Endothelial cell of umbilical vein (primary cell): Measurements from ENCODE around the gene MAFB. TPM values are rescaled to one million over a fixed set of nuclear protein-coding genes. Genes with fewer than 3 reads are reported as not detected.

Experiments used
- BruUV-seq: library from RNA; stranded (reverse); fragments of 400-500 nt; replicated peaks from 2 replicates; lab custom pipeline; 2021; lab: Mats Ljungman, UMichigan
- CTCF ChIA-PET: fragments of 300-600, 350-600 bp; sonication (Branson Sonifier 250); formaldehyde crosslinking; loops from one replicate; lab custom pipeline; 2021; ENCODE audit warnings: antibody characterized with exemption, inconsistent platforms; lab: Charles Lee
- POLR2A ChIA-PET: fragments of 300-600, 350-600 bp; sonication (Branson Sonifier 250); formaldehyde crosslinking; loops from one replicate; lab custom pipeline; 2021; ENCODE audit warnings: antibody characterized with exemption, inconsistent platforms; lab: Charles Lee
- DNase-seq: peaks from one replicate; pipeline ENCODE4 v3.0.0-alpha.2; 2011; ENCODE audit warnings: low read depth, low spot score
- FAIRE-seq: peaks from 2 replicates; lab custom pipeline; 2011; peaks lifted over from hg19 to GRCh38; lab: Jason Lieb, UNC
- H2AFZ ChIP-seq: 2 replicates; pipeline ENCODE4 v1.6.0; 2012; ENCODE audit warnings: low read depth, low read length, control low read depth, inconsistent platforms
- H3K27ac ChIP-seq: 2 replicates; pipeline ENCODE4 v1.5.1; 2011; ENCODE audit warnings: low read depth, mild to moderate bottlenecking, control low read depth, low read length, moderate library complexity; ENCODE audit not compliant: insufficient read depth
- H3K27me3 ChIP-seq, 2 experiments: 2 replicates each; pipeline versions ENCODE4 v1.6.0 to v1.6.1; 2011; ENCODE audit warnings: low read length in 2 of 2, mixed read lengths in 1 of 2; ENCODE audit not compliant: control insufficient read depth in 2 of 2, insufficient read depth in 2 of 2
- H3K36me3 ChIP-seq, 2 experiments: 2 replicates in 1 of 2; 3 replicates in 1 of 2; pipeline ENCODE4 v1.5.1; 2011; ENCODE audit warnings: low read length in 2 of 2, mild to moderate bottlenecking in 1 of 2, moderate library complexity in 1 of 2; ENCODE audit not compliant: control insufficient read depth in 2 of 2, insufficient read depth in 2 of 2; ENCODE audit errors: extremely low read depth in 1 of 2
- H3K4me1 ChIP-seq: 3 replicates; pipeline ENCODE4 v1.5.1; 2011; ENCODE audit warnings: mild to moderate bottlenecking, low read length; ENCODE audit not compliant: control insufficient read depth, insufficient read depth; ENCODE audit errors: extremely low read depth
- H3K4me2 ChIP-seq: 2 replicates; pipeline ENCODE4 v1.6.1; 2011; ENCODE audit warnings: low read length, control low read depth, mixed read lengths; ENCODE audit not compliant: insufficient read depth
- H3K4me3 ChIP-seq, 3 experiments: fragments of 200-600 bp in 1 of 3; sonication (generic), shearing (Covaris generic) in 1 of 3; replicated peaks in 1 of 3; 2 replicates each; pipeline ENCODE4 v1.5.1; 2011 to 2016; ENCODE audit warnings: control low read depth in 3 of 3, low read length in 3 of 3, mild to moderate bottlenecking in 2 of 3, inconsistent platforms in 1 of 3, low read depth in 1 of 3, moderate library complexity in 1 of 3; ENCODE audit not compliant: insufficient read depth in 1 of 3
- H3K79me2 ChIP-seq: 2 replicates; pipeline ENCODE4 v1.6.0; 2012; ENCODE audit warnings: low read length, inconsistent platforms; ENCODE audit not compliant: control insufficient read depth, insufficient read depth
- H3K9ac ChIP-seq: replicated peaks from 2 replicates; pipeline ENCODE3; 2011; ENCODE audit warnings: low read length, control low read depth; ENCODE audit not compliant: insufficient read depth; ENCODE audit errors: extremely low read depth
- H3K9me1 ChIP-seq: replicated peaks from 3 replicates; pipeline ENCODE4 v1.6.0; 2011; ENCODE audit warnings: mild to moderate bottlenecking, low read length; ENCODE audit not compliant: control insufficient read depth, insufficient read depth; ENCODE audit errors: extremely low read depth
- H3K9me3 ChIP-seq: replicated peaks from 2 replicates; pipeline ENCODE4 v1.5.1; 2012; ENCODE audit warnings: low read length, inconsistent platforms; ENCODE audit not compliant: control insufficient read depth, insufficient read depth
- H4K20me1 ChIP-seq: replicated peaks from 2 replicates; pipeline ENCODE3; 2011; ENCODE audit warnings: mild to moderate bottlenecking, low read length; ENCODE audit not compliant: control insufficient read depth, insufficient read depth; ENCODE audit errors: extremely low read depth
- CTCF ChIP-seq, 2 donors: IDR thresholded peaks; 1 replicate in 1 of 2; 2 replicates in 1 of 2; pipeline ENCODE4 v1.5.1; 2011; ENCODE audit warnings: low read length in 2 of 2, mild to moderate bottlenecking in 2 of 2, moderate library complexity in 2 of 2, control low read depth in 1 of 2, inconsistent platforms in 1 of 2, low read depth in 1 of 2; ENCODE audit not compliant: insufficient read depth in 1 of 2; ENCODE audit errors: extremely low read depth in 1 of 2
- EZH2 ChIP-seq: IDR thresholded peaks from 2 replicates; pipeline ENCODE4 v1.6.1; 2012; ENCODE audit warnings: borderline replicate concordance, low read depth, mild to moderate bottlenecking, moderate library complexity, low read length, inconsistent platforms; ENCODE audit not compliant: severe bottlenecking
- FOS ChIP-seq: IDR thresholded peaks from 2 replicates; pipeline ENCODE4 v1.6.1; 2011; ENCODE audit warnings: mild to moderate bottlenecking, low read length, moderate library complexity, borderline replicate concordance; ENCODE audit not compliant: insufficient read depth
- GATA2 ChIP-seq: IDR thresholded peaks from 2 replicates; pipeline ENCODE4 v1.7.0; 2011; ENCODE audit warnings: low read depth, mild to moderate bottlenecking, moderate library complexity, mixed read lengths, low read length; ENCODE audit not compliant: insufficient read length, insufficient read depth
- JUN ChIP-seq: IDR thresholded peaks from 2 replicates; pipeline ENCODE4 v1.6.1; 2011; ENCODE audit warnings: borderline replicate concordance, low read depth; ENCODE audit not compliant: insufficient read length, insufficient read depth
- MYC ChIP-seq: IDR thresholded peaks from one replicate; pipeline ENCODE4 v1.6.1; 2011; ENCODE audit warnings: mild to moderate bottlenecking, low read depth, low read length
- POLR2A ChIP-seq: IDR thresholded peaks from 2 replicates; pipeline ENCODE4 v1.6.1; 2012; ENCODE audit warnings: low read depth, mild to moderate bottlenecking, control low read depth, low read length
- POLR2AphosphoS5 ChIP-seq: IDR thresholded peaks from 2 replicates; pipeline ENCODE4 v1.6.1; 2012; ENCODE audit warnings: low read depth, mild to moderate bottlenecking, control low read depth, low read length, moderate library complexity; ENCODE audit not compliant: insufficient read depth
- dilution Hi-C: fragments of 300-500 bp; cut with MboI; formaldehyde crosslinking; loops from one replicate; pipeline ENCODE4 v1.15.0; 2019; ENCODE audit warnings: low sequenced_read_pairs; ENCODE audit not compliant: extremely low pct_ligation_motif_present
- intact Hi-C: fragments of 100-400 bp; cut with micrococcal nuclease; formaldehyde crosslinking; loops from one replicate; pipeline ENCODE4 v1.10.0; 2022
- polyA plus RNA-seq, 4 experiments: library from polyadenylated mRNA; depleted of rRNA in 3 of 4; stranded (reverse) in 3 of 4; unstranded in 1 of 4; fragments of >200 nt; gene quantifications; 2 replicates each; pipeline versions ENCODE4 v1.2.1 to v1.2.3, GENCODE V29; 2011 to 2012; ENCODE audit warnings: missing spikeins in 1 of 4
- total RNA-seq: library from RNA; stranded (reverse); gene quantifications from 2 replicates; pipeline ENCODE4 v1.2.3, GENCODE V29; 2021
- TF ChIP-seq, protein P1 (sequence below): IDR thresholded peaks from 2 replicates; pipeline ENCODE4 v1.6.1; 2011; ENCODE audit not compliant: insufficient read depth, insufficient read length

Gene MAFB
- total and polyA plus RNA-seq, 2 donors (not counting 3 experiments of a cell fraction or from before 2014, with no cell fraction given): 1.8 to 3.4 TPM

DNA sequence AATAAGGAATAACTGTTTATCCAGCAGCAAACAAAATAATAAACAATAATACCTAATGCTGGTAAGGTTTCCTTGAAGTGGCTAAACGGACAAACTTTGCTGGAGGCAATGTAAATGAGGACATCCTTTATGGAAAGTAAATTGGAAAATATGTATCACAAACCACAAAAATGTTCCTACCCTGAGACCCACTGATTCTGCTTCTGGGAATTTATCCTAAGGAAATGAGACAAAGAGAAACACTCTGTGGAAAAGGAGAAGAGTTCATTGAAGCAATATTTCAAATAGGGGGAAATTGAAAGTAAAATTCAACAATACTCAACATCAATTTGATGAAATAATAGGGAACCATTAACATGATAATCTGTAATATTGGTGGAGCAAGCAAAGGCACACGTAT is 37.9 kb downstream of the MAFB start:
- ChIA-PET POLR2A (interaction anchor here (1.1 kb wide), 1 partner anchor 38 kb away, joined by 3 read pairs; the partner anchor contains the start of gene MAFB), CTCF (interaction anchor here (1.3 kb wide), 1 partner anchor 39 kb away, joined by 3 read pairs; no protein-coding TSS in a partner anchor)
- Histone ChIP-seq H3K36me3 (no peaks in the 10 kb centered on the region), H2AFZ (no peak overlapping the region), H3K4me2 (no peak overlapping the region), H3K9ac (no peak overlapping the region), H3K4me1 (peaks cover 8% of the 10 kb centered on the region), H3K4me3 (no peak overlapping the region), H3K27me3 (no peaks in the 10 kb centered on the region), H3K9me1 (no peaks in the 10 kb centered on the region), H3K27ac (no peak overlapping the region), H3K9me3 (no peaks in the 10 kb centered on the region), H3K79me2 (no peaks in the 10 kb centered on the region), H4K20me1 (no peaks in the 10 kb centered on the region)
- FAIRE-seq (no peak), DNase-seq (peak; percentile 32)
- no TSS peak for BruUV-seq
- intact Hi-C loops: no loop called here
- TF ChIP-seq CTCF (IDR thresholded peaks at IDR 0.05; ENCODE audit: extremely low read depth in 1 of 2, insufficient read depth in 1 of 2, low read depth in 1 of 2, low read length in 2 of 2) (no peak), POLR2A (no peak), GATA2 (no peak), EZH2 (no peak), POLR2AphosphoS5 (no peak), MYC (no peak), JUN (no peak), FOS (no peak)
- TF ChIP-seq, protein P1, sequence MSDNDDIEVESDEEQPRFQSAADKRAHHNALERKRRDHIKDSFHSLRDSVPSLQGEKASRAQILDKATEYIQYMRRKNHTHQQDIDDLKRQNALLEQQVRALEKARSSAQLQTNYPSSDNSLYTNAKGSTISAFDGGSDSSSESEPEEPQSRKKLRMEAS: no peak
- dilution Hi-C loops: no loop called here
